MCF 10A (cell line): ENCODE measurements around the gene PLCD3. TPM values are rescaled to one million over a fixed set of nuclear protein-coding genes. Genes with fewer than 3 reads are reported as not detected.

ENCODE experiments used
- BruUV-seq: library from RNA; stranded (reverse); fragments of 400-500 nt; replicated peaks from 2 replicates; lab custom pipeline; 2021; lab: Mats Ljungman, UMichigan
- CTCF ChIA-PET: fragments of 300-600 bp; sonication (Branson Sonifier 250); formaldehyde crosslinking; extraction: SDS; loops from one replicate; lab custom pipeline; 2021; ENCODE audit warnings: antibody characterized with exemption, inconsistent platforms; lab: Yijun Ruan, JAX
- POLR2A ChIA-PET: fragments of 300-600, 350-650 bp; sonication (Branson Sonifier 250); formaldehyde crosslinking; extraction: SDS; loops from one replicate; lab custom pipeline; 2020; ENCODE audit warnings: antibody characterized with exemption, inconsistent platforms; lab: Yijun Ruan, JAX
- DNase-seq: peaks from one replicate; pipeline ENCODE4 v3.0.0-alpha.2; 2018; ENCODE audit not compliant: unreplicated experiment
- H3K27ac Mint-ChIP-seq: one replicate; pipeline ENCODE4 v1.8.0; 2022; ENCODE audit warnings: mild to moderate bottlenecking, low read depth, mixed read lengths; ENCODE audit not compliant: unreplicated experiment
- H3K27me3 Mint-ChIP-seq: one replicate; pipeline ENCODE4 v1.8.0; 2022; ENCODE audit warnings: mixed read lengths; ENCODE audit not compliant: insufficient read depth, unreplicated experiment
- H3K36me3 Mint-ChIP-seq: one replicate; pipeline ENCODE4 v1.8.0; 2022; ENCODE audit warnings: mild to moderate bottlenecking, moderate library complexity, mixed read lengths; ENCODE audit not compliant: insufficient read depth, unreplicated experiment
- H3K4me1 Mint-ChIP-seq: one replicate; pipeline ENCODE4 v1.8.0; 2022; ENCODE audit warnings: mixed read lengths; ENCODE audit not compliant: insufficient read depth, unreplicated experiment
- H3K4me3 Mint-ChIP-seq: one replicate; pipeline ENCODE4 v1.8.0; 2022; ENCODE audit warnings: mild to moderate bottlenecking, moderate library complexity, mixed read lengths; ENCODE audit not compliant: unreplicated experiment
- H3K9me3 Mint-ChIP-seq: one replicate; pipeline ENCODE4 v1.8.0; 2022; ENCODE audit warnings: mixed read lengths; ENCODE audit not compliant: unreplicated experiment
- CTCF ChIP-seq: fragments of 200-600 bp; IDR thresholded peaks from one replicate; pipeline ENCODE4 v1.8.0; 2022; ENCODE audit warnings: antibody characterized with exemption, mild to moderate bottlenecking; ENCODE audit not compliant: unreplicated experiment
- intact Hi-C: fragments of 100-400 bp; cut with micrococcal nuclease; formaldehyde crosslinking; loops from 2 replicates; pipeline ENCODE4 v1.14.1; 2022
- total RNA-seq: library from RNA; stranded (reverse); gene quantifications from 2 replicates; pipeline ENCODE4 v1.2.3, GENCODE V29; 2022

Gene PLCD3
- total RNA-seq, 1 experiment from 2014 or later: 69.7 TPM

- Mint-ChIP-seq H3K27me3 (no peaks in the 10 kb centered on the region), H3K36me3 (peaks cover 96% of the 10 kb centered on the region), H3K27ac (peak overlapping the region; percentile 12), H3K4me1 (peaks cover 2% of the 10 kb centered on the region), H3K4me3 (no peak overlapping the region), H3K9me3 (no peaks in the 10 kb centered on the region)
- CTCF ChIA-PET: interaction anchor here (2.1 to 4.2 kb wide), 2 partner anchors 9 to 13 kb away, joined by 12 to 17 read pairs; no protein-coding TSS in a partner anchor
- POLR2A ChIA-PET: interaction anchor here (0.6 to 2.7 kb wide), 7 partner anchors 12 to 44 kb away, joined by 3 to 11 read pairs (median 5); partner anchors contain the start of gene NMT1
- DNase-seq: no peak
- no peak for TF ChIP-seq CTCF
- BruUV-seq: no TSS peak
- intact Hi-C loops: no loop called here
Observed at GRCh38 chr17:45086865-45087503, 45.3 kb downstream of the PLCD3 start.

- H3K27me3 Mint-ChIP-seq: no peaks in the 10 kb centered on the region
- no peaks in the 10 kb centered on the region for H3K4me1 Mint-ChIP-seq
- H3K4me3 Mint-ChIP-seq: no peak overlapping the region
- ChIA-PET CTCF (interaction anchor here (0.6 to 2.1 kb wide), 4 partner anchors 10 to 17 kb away, joined by 3 to 12 read pairs (median 3); no protein-coding TSS in a partner anchor), POLR2A (interaction anchor here (0.6 to 2.7 kb wide), 4 partner anchors 13 to 42 kb away, joined by 3 to 11 read pairs (median 4); partner anchors contain the start of gene NMT1)
- H3K36me3 Mint-ChIP-seq: peaks cover 98% of the 10 kb centered on the region
- H3K27ac Mint-ChIP-seq: no peak overlapping the region
- H3K9me3 Mint-ChIP-seq: no peaks in the 10 kb centered on the region
- TF ChIP-seq CTCF: no peak
- intact Hi-C loops: no loop called here
- BruUV-seq: no TSS peak
- no peak for DNase-seq
Observed at GRCh38 chr17:45086391-45086790, 45.9 kb downstream of the PLCD3 start.

GRCh38 chr17:45081047-45081703 lies 51.1 kb downstream of the PLCD3 start:
- POLR2A ChIA-PET: interaction anchor here (0.7 kb wide), 1 partner anchor 90 kb away, joined by 3 read pairs; no protein-coding TSS in a partner anchor
- intact Hi-C loops: no loop called here
- no peak for DNase-seq
- Mint-ChIP-seq H3K9me3 (no peaks in the 10 kb centered on the region), H3K27me3 (no peaks in the 10 kb centered on the region), H3K36me3 (peaks cover 86% of the 10 kb centered on the region), H3K4me1 (peaks cover 8% of the 10 kb centered on the region), H3K4me3 (no peak overlapping the region), H3K27ac (no peak overlapping the region)
- BruUV-seq: no TSS peak
- CTCF ChIA-PET: interaction anchor here (0.6 kb wide), 2 partner anchors 18 to 50 kb away, joined by 3 read pairs; no protein-coding TSS in a partner anchor
- no peak for TF ChIP-seq CTCF

- BruUV-seq: no TSS peak
- peaks cover 16% of the 10 kb centered on the region for H3K4me1 Mint-ChIP-seq
- CTCF ChIA-PET: interaction anchor here (1.3 to 2.2 kb wide), 2 partner anchors 19 to 22 kb away, joined by 4 to 12 read pairs; no protein-coding TSS in a partner anchor
- no peak for TF ChIP-seq CTCF
- H3K27me3 Mint-ChIP-seq: no peaks in the 10 kb centered on the region
- H3K36me3 Mint-ChIP-seq: peaks cover 77% of the 10 kb centered on the region
- intact Hi-C loops: no loop called here
- H3K4me3 Mint-ChIP-seq: no peak overlapping the region
- no peak overlapping the region for H3K27ac Mint-ChIP-seq
- H3K9me3 Mint-ChIP-seq: no peaks in the 10 kb centered on the region
- no peak for DNase-seq
- POLR2A ChIA-PET: interaction anchor here (2.2 to 4.0 kb wide), 3 partner anchors 10 to 17 kb away, joined by 7 to 27 read pairs (median 20); partner anchors contain the start of gene NMT1
Observed at GRCh38 chr17:45077643-45078042, 54.7 kb downstream of the PLCD3 start.
